Glutamatergic neuron (in vitro differentiated cells): ENCODE results near the gene ARL6IP4. TPM values are rescaled to one million over a fixed set of nuclear protein-coding genes. Genes with fewer than 3 reads are reported as not detected.
A peak's percentile ranks its signal among the peaks of the same experiment; 100 is the strongest.

Experiments
- DNase-seq: peaks from one replicate; pipeline ENCODE4 v3.0.0; 2022
- H3K27ac Mint-ChIP-seq: one replicate; pipeline ENCODE4 v1.8.0; 2020; ENCODE audit warnings: mild to moderate bottlenecking, mixed read lengths, inconsistent platforms; ENCODE audit not compliant: unreplicated experiment
- H3K27me3 Mint-ChIP-seq: one replicate; pipeline ENCODE4 v1.8.0; 2020; ENCODE audit warnings: mild to moderate bottlenecking, moderate library complexity, mixed read lengths, inconsistent platforms; ENCODE audit not compliant: unreplicated experiment
- H3K36me3 Mint-ChIP-seq: one replicate; pipeline ENCODE4 v1.8.0; 2020; ENCODE audit warnings: mild to moderate bottlenecking, mixed read lengths, inconsistent platforms; ENCODE audit not compliant: unreplicated experiment
- H3K4me1 Mint-ChIP-seq: one replicate; pipeline ENCODE4 v1.8.0; 2020; ENCODE audit warnings: mild to moderate bottlenecking, low read depth, mixed read lengths, inconsistent platforms; ENCODE audit not compliant: unreplicated experiment
- H3K4me3 Mint-ChIP-seq: one replicate; pipeline ENCODE4 v1.8.0; 2020; ENCODE audit warnings: mild to moderate bottlenecking, mixed read lengths, inconsistent platforms; ENCODE audit not compliant: unreplicated experiment
- H3K9me3 Mint-ChIP-seq: one replicate; pipeline ENCODE4 v1.8.0; 2020; ENCODE audit warnings: mild to moderate bottlenecking, moderate library complexity, mixed read lengths, inconsistent platforms; ENCODE audit not compliant: unreplicated experiment
- total RNA-seq: library from RNA; stranded (reverse); fragmentation: NEBNext Ultra II Directional; extraction: Animal tissue kit (Norgen Biotek cat#: 25700); gene quantifications from one replicate; pipeline ENCODE4 v1.2.1, GENCODE V29; 2021; ENCODE audit not compliant: unreplicated experiment
- TF ChIP-seq, protein P1 (sequence below): fragments of 200-600 bp; sonication (generic); IDR thresholded peaks from one replicate; pipeline ENCODE4 v1.5.0; 2021; ENCODE audit not compliant: partially characterized antibody, unreplicated experiment

The ARL6IP4 gene
- total RNA-seq, 1 donor from 2014 or later = 122 TPM

GRCh38 chr12:122978507-122978955 lies 1.9 kb upstream of the ARL6IP4 start:
- Mint-ChIP-seq H3K36me3 (no peaks in the 10 kb centered on the region), H3K4me3 (no peak overlapping the region), H3K27ac (no peak overlapping the region), H3K4me1 (peaks cover 7% of the 10 kb centered on the region), H3K27me3 (peaks cover 10% of the 10 kb centered on the region), H3K9me3 (peaks cover 9% of the 10 kb centered on the region)
- DNase-seq = no peak
- TF ChIP-seq, protein P1, sequence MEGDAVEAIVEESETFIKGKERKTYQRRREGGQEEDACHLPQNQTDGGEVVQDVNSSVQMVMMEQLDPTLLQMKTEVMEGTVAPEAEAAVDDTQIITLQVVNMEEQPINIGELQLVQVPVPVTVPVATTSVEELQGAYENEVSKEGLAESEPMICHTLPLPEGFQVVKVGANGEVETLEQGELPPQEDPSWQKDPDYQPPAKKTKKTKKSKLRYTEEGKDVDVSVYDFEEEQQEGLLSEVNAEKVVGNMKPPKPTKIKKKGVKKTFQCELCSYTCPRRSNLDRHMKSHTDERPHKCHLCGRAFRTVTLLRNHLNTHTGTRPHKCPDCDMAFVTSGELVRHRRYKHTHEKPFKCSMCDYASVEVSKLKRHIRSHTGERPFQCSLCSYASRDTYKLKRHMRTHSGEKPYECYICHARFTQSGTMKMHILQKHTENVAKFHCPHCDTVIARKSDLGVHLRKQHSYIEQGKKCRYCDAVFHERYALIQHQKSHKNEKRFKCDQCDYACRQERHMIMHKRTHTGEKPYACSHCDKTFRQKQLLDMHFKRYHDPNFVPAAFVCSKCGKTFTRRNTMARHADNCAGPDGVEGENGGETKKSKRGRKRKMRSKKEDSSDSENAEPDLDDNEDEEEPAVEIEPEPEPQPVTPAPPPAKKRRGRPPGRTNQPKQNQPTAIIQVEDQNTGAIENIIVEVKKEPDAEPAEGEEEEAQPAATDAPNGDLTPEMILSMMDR = no peak

- DNase-seq = no peak
- Mint-ChIP-seq H3K4me1 (peaks cover 7% of the 10 kb centered on the region), H3K4me3 (peak overlapping the region; percentile 90), H3K27ac (peak overlapping the region; percentile 69), H3K36me3 (no peaks in the 10 kb centered on the region), H3K9me3 (peaks cover 7% of the 10 kb centered on the region), H3K27me3 (peaks cover 8% of the 10 kb centered on the region)
- TF ChIP-seq, protein P1 = no peak
Measured at GRCh38 chr12:122979001-122979907, 1.2 kb upstream of the ARL6IP4 start.

DNA sequence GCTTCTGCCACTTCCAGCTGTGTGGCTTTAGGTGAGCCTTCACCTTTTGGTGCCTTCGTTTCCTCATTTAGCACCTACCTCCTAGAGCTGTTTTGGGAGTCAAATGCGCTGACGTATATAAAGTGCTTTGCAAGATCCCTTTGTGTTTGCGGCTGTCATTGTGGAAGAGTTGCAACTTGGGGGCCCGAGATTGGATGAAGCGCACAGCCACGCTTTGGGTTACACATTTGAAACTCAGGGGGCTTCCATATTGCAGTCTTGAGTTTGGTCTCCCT lies 636 bp upstream of the ARL6IP4 start:
- Mint-ChIP-seq H3K4me3 (peak overlapping the region; percentile 90), H3K9me3 (peaks cover 4% of the 10 kb centered on the region), H3K27ac (peak overlapping the region; percentile 69), H3K36me3 (no peaks in the 10 kb centered on the region), H3K27me3 (peaks cover 4% of the 10 kb centered on the region), H3K4me1 (peaks cover 7% of the 10 kb centered on the region)
- TF ChIP-seq, protein P1 = no peak
- no peak for DNase-seq

DNA sequence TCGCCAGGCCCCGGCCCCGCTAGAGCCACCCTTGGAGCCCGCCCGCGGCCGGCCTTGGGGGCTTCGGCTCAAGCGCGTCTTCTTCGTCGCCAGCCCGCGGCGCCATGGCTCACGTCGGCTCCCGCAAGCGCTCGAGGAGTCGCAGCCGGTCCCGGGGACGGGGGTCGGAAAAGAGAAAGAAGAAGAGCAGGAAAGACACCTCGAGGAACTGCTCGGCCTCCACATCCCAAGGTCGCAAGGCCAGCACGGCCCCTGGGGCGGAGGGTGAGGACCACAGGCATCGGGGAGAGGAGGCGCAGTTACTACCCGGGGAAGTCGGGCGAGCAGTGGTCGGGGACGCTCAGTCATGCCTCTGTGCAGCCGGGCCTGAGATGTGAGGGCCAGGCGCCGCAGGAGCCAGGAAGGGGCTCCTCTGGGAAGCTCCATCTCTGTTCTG lies 573 bp downstream of the ARL6IP4 start:
- peak overlapping the region; percentile 87 for H3K4me3 Mint-ChIP-seq
- peaks cover 4% of the 10 kb centered on the region for H3K27me3 Mint-ChIP-seq
- peaks cover 6% of the 10 kb centered on the region for H3K9me3 Mint-ChIP-seq
- peak overlapping the region; percentile 28 for H3K27ac Mint-ChIP-seq
- H3K4me1 Mint-ChIP-seq = peaks cover 7% of the 10 kb centered on the region
- H3K36me3 Mint-ChIP-seq = no peaks in the 10 kb centered on the region
- peak; percentile 57 for DNase-seq
- TF ChIP-seq, protein P1 = no peak

GRCh38 chr12:122981587-122982476 lies 1.4 kb downstream of the ARL6IP4 start:
- peaks cover 6% of the 10 kb centered on the region for H3K9me3 Mint-ChIP-seq
- H3K36me3 Mint-ChIP-seq = no peaks in the 10 kb centered on the region
- H3K4me1 Mint-ChIP-seq = peaks cover 7% of the 10 kb centered on the region
- H3K27me3 Mint-ChIP-seq = peaks cover 4% of the 10 kb centered on the region
- DNase-seq = no peak
- peak overlapping the region; percentile 87 for H3K4me3 Mint-ChIP-seq
- H3K27ac Mint-ChIP-seq = peak overlapping the region; percentile 8
- TF ChIP-seq, protein P1 = no peak
